Thyroid gland (tissue), 4 donors: Measurements from ENCODE around the gene NEDD1.

ENCODE experiments used
- CTCF ChIP-seq, 6 experiments: fragments of 200-600 bp in 3 of 6; fragments of 450-650 bp in 3 of 6; sonication (generic) in 3 of 6; IDR thresholded peaks; one replicate each; pipeline ENCODE4 v1.5.1; 2016 to 2019; ENCODE audit warnings: antibody characterized with exemption in 6 of 6, mild to moderate bottlenecking in 2 of 6, inconsistent platforms in 1 of 6, moderate library complexity in 1 of 6
- POLR2A ChIP-seq, 2 donors: fragments of 450-650 bp; IDR thresholded peaks; one replicate each; pipeline ENCODE4 v1.6.1; 2017; ENCODE audit warnings: antibody characterized with exemption in 2 of 2, mild to moderate bottlenecking in 2 of 2, moderate library complexity in 1 of 2

- TF ChIP-seq CTCF (IDR thresholded peaks at IDR 0.05): no peak
- TF ChIP-seq POLR2A (IDR thresholded peaks at IDR 0.05): no peak
Observed at GRCh38 chr12:96908423-96908675, 1.3 kb downstream of the NEDD1 start.
